ENCODE results near the gene ATAD3A.
A peak's percentile ranks its signal among the peaks of the same experiment; 100 is the strongest.
"Not testable (repeated sequence)": the region's sequence is repeated elsewhere in the genome, so short reads cannot be mapped to it uniquely, and the experiment has no call there.

The ATAD3A gene

DNA sequence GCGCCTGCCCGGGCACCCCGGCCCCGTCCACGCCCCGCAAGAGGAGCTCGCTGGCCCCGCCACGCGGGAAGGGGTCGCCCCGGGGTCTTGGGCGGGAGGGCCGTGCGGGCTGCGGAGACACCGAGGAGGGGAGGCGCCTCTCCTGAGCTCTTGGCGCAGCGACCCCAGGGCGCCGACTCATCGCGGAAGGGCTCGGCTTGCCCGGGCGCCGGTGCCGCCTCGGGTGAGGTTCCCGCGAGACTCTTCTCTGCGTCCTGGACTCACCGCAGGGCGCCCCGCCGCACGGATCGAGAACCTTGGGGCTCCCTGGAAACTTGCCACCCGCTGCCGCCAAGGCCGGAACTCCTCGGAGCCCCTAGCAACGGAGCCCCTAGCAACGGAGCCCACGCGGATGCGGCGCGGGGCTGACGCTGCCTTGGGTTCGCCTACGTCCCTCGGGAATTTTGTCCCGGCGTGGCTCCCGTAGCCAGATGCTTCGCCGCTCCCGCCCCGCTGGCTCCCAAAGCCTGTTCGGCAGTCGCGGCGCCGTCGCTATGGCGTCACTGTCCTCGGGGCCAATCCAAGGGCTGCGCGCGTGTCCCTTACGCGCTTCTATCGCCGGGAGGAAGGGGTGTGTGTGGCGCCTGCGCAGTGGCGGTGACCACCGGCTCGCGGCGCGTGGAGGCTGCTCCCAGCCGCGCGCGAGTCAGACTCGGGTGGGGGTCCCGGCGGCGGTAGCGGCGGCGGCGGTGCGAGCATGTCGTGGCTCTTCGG is at the start of gene ATAD3A:
TSS of gene ATAD3A (plus strand) at position 630 of the 753 bp plus-strand sequence. CDS start at position 737, 107 bp downstream.
- peak; percentile 88 to 95 (median 94) for DNase-seq (ENCODE audit: low read depth in 2 of 3, low spot score in 2 of 3)

- no peak for DNase-seq (ENCODE audit: low read depth in 2 of 3, low spot score in 2 of 3)
Measured at GRCh38 chr1:1462318-1462966, 49.5 kb upstream of the ATAD3A start.

- no peak for DNase-seq (ENCODE audit: low read depth in 2 of 3, low spot score in 2 of 3)
Measured at GRCh38 chr1:1463312-1463711, 48.6 kb upstream of the ATAD3A start.

DNA sequence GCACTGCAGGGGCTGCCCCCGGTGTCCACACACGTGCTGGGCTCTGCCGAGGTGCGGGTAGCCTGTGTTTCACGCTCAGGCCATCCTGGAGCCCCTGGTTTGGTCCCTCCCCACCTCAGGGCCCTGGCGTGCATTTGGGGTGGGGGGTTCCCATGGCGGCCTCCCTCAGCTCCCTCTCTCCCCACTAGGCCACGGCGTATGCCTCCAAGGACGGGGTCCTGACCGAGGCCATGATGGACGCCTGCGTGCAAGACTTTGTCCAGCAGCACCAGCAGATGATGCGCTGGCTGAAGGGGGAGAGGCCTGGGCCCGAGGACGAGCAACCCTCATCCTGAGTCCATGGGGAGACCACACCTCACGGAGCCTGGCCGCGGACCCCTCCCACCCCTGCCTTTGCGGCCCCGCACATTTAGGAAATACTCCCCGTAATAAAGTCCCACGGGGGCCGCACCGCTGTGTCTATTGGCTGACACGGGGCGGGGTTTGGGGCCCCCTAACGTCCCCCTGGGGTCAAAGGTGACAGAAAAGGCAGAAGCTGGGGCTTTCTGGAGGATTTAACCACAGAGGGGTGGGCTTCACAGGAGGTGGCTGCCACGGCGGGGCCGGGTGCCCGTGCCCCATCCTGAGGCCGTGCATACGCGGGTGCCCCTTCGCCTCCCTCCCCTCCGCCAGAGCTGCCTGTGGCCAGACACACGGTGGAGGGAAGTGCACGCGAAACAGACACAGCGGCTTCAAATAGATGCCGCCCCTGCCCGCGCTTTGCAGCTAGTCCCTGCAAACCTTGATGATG is 43.6 kb upstream of the ATAD3A start:
- DNase-seq (ENCODE audit: low read depth in 2 of 3, low spot score in 2 of 3), result not testable (repeated sequence)

DNA sequence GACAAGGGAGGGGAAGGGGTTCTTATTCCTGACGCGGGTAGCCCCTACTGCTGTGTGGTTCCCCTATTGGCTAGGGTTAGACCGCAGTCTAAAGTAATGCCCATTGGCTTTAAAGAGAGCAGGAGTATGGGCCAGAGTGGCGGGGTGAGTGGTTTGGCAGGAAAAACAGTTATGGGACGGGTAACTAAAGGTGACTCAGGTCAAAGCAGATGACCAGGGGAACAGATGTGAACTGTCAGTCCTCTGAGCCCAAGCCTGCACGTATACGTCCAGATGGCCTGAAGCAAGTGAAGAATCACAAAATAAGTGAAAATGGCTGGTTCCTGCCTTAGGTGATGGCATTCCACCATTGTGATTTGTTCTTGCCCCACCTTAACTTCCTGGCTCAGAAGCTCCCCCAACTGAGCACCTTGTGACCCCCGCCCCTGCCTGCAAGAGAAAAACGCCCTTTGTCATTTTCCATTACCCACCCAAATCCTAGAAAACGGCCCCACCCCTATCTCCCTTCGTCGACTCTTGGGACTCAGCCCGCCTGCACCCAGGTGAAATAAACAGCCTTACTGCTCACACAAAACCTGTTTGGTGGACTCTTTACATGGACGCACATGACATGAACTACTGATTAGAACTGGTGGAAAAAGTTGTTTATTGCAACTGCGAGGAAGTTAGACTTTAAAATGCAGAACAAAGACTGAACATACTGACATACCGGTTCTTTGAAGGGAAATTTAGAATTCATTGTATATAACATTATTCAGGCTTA is 41.2 kb upstream of the ATAD3A start:
- no peak for DNase-seq (ENCODE audit: low read depth in 2 of 3, low spot score in 2 of 3)

GRCh38 chr1:1471389-1472052 is 40.4 kb upstream of the ATAD3A start, which contains the start of gene ATAD3B:
Gene ATAD3B (plus strand): TSS chr1:1471765. CDS start chr1:1471885, 120 bp downstream.
- DNase-seq (ENCODE audit: low read depth in 2 of 3, low spot score in 2 of 3), result peak; percentile 88 to 92 (median 89)

DNA sequence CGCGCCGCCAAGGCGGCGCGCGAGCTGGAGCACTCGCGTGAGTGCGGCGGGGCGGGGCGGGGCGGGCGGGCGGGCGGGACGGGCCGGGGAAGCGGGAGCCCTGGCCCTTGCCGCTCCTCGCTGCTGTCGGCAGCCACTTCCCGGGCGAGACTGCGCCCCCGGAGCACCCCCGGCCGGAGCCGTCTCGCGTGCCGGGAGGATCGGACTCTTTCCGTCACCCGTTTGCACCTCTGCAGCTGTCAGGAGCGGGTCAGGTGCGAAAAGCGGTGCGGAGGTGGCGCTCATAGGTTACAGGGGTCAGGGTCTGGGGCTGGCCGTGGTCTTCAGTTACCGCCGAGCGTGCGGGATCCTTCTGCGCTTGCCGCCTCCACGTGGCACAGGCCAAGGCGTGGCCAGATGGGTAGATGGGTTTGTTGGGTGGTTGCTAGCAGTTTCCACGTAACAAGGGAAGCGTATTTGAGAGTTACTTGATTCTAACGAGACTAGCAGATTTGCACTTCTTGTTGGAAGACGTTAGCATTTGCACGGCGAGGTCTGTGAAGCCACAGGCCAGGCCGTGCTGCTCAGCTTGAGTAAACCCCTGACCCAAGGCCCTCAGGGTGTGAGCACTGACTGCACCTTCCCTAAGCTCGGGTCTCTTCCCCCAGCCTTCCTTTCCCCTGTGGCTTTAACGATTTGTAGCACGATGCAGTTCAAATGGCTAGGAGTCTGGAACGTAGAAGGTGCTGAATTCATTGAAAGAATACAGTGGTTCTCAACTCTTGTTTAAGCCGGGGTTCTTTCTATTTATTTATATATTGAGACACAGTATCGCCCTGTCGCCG is 39.7 kb upstream of the ATAD3A start:
- DNase-seq (ENCODE audit: low read depth in 2 of 3, low spot score in 2 of 3), result not testable (repeated sequence)

- DNase-seq (ENCODE audit: low read depth in 2 of 3, low spot score in 2 of 3), result not testable (repeated sequence)
Measured at GRCh38 chr1:1476011-1476410, 36.0 kb upstream of the ATAD3A start.

- no peak for DNase-seq (ENCODE audit: low read depth in 2 of 3, low spot score in 2 of 3)
Measured at GRCh38 chr1:1477206-1477605, 34.8 kb upstream of the ATAD3A start.

GRCh38 chr1:1479547-1480487 is 32.1 kb upstream of the ATAD3A start:
- DNase-seq (ENCODE audit: low read depth in 2 of 3, low spot score in 2 of 3), result no peak

DNA sequence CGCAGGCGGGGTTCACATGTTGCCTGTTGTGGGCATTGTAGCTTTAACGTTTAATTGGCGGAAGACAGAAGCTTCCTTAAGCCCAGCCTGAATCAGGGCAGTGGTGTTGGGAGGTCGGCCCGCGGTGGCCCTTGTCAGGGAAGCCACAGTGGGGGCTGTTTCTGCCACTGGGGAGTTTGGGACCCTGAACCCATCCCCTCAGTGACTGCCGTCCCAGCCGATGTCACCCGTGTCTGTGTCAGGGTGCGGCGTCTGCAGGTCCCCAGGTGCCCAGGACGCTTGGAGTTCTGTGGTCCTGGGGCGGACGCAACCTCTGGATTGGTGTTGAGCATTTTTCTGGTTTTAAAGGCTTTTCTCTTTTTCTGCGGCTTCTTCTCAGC is 31.5 kb upstream of the ATAD3A start:
- DNase-seq (ENCODE audit: low read depth in 2 of 3, low spot score in 2 of 3), result not testable (repeated sequence)

GRCh38 chr1:1481811-1482210 is 30.2 kb upstream of the ATAD3A start:
- DNase-seq (ENCODE audit: low read depth in 2 of 3, low spot score in 2 of 3), result not testable (repeated sequence)

GRCh38 chr1:1482856-1483255 is 29.1 kb upstream of the ATAD3A start:
- no peak for DNase-seq (ENCODE audit: low read depth in 2 of 3, low spot score in 2 of 3)

DNA sequence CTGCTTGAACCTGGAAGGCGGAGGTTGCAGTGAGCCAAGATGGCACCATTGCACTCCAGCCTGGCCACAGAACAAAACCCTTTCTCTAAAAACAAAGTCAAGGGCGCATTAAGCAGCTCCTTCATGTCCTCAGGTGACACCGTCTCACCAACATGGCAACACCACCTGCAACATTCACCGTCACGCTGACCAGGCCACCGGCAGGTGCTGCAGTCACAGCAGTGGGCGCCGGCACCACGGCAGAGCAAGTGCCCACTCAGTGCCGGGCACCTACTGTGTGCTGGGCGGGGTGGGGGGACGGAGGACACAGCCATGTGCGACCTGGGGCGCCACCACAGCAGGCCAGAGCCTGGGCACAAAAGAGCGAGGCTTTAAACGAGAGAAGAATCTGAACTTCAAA is 28.2 kb upstream of the ATAD3A start:
- no peak for DNase-seq (ENCODE audit: low read depth in 2 of 3, low spot score in 2 of 3)

DNA sequence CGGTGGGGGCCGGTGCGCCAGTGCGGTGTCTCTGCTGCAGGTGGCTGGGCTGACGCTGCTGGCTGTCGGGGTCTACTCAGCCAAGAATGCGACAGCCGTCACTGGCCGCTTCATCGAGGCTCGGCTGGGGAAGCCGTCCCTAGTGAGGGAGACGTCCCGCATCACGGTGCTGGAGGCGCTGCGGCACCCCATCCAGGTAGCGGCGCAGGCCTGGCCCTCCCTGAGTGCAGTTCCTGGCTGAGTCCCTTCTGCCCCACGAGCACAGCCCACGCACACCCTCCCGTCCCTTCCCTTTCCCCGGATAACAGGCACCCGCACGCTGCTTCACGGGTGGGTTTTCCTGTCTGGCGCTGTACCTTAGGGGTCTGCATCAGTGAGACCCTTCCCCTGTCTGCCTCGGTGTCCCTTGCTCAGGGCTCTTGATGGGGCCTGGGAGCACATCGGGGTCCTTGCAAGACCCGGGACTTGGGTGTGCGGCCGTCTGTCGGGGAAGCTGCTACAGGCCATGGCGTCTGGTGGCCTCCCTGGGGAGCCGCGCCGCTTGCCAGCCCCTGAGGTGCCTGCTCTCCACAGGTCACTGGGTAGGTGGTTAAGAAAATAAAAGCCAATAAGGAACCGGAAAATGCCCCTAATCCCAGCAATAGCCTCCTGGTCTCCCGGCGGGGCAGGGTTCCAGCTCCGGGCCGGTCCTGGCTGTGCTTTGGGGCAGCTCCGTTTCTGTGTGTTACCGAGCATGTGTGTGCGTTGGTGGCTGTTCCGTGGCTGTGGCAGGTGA is 26.8 kb upstream of the ATAD3A start:
- not testable (repeated sequence) for DNase-seq (ENCODE audit: low read depth in 2 of 3, low spot score in 2 of 3)

DNA sequence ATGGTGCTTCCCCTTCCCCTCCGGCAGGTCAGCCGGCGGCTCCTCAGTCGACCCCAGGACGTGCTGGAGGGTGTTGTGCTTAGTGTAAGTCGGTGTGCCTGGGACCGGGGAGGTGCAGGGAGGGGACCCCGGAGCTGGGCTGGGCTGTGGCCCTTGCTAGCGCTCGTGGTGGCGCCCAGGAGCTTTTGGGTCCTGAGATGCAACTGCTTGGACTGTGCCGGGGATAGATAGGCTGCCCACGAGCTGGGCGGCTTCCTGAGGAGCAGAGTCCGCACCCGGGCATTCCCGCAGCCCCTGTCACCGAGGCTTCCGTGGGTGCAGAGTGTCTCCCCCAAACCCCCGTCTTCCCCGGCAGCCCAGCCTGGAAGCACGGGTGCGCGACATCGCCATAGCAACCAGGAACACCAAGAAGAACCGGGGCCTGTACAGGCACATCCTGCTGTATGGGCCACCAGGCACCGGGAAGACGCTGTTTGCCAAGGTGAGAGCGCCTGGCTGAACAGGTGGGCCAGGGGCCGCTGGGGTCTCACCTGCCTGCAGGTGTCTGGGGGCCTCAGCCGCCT is 26.1 kb upstream of the ATAD3A start:
- DNase-seq (ENCODE audit: low read depth in 2 of 3, low spot score in 2 of 3), result not testable (repeated sequence)

- DNase-seq (ENCODE audit: low read depth in 2 of 3, low spot score in 2 of 3), result no peak
Measured at GRCh38 chr1:1487701-1488100, 24.3 kb upstream of the ATAD3A start.

Measured in activated CD8-positive, alpha-beta memory T cell treated with anti-CD3 and anti-CD28 coated beads for 48 hours (primary cell).